ENCODE results near the gene PLIN1. TPM values are rescaled to one million over a fixed set of nuclear protein-coding genes. Genes with fewer than 3 reads are reported as not detected.

Gene PLIN1
- total and polyA plus RNA-seq, 2 of the 4 experiments (the other 2 are of a cell fraction) = under 0.01 to 0.07 TPM

- Histone ChIP-seq H3K79me1 (ENCODE audit: low read depth in 1 of 2, low read length in 2 of 2) (peaks cover 16 to 45% of the 10 kb centered on the region in 2 experiments), H3K56ac (ENCODE audit: extremely low read depth, insufficient read depth, low read length) (no peak overlapping the region), H3K9ac (ENCODE audit: low read depth, low read length) (no peak overlapping the region), H3K4me1 (ENCODE audit: control insufficient read depth, insufficient read depth, low read length) (peaks cover 4% of the 10 kb centered on the region), H3K23ac (ENCODE audit: low read depth, low read length) (no peak overlapping the region), H3K4me2 (ENCODE audit: low read depth, low read length) (no peak overlapping the region), H3K4me3 (ENCODE audit: insufficient read depth, low read depth, low read length) (no peak overlapping the region), H3K9me3 (ENCODE audit: control insufficient read depth, insufficient read depth, low read length) (no peaks in the 10 kb centered on the region), H2BK15ac (ENCODE audit: low read depth, low read length) (no peak overlapping the region), H4K20me1 (ENCODE audit: insufficient read depth, low read length) (peaks cover 19% of the 10 kb centered on the region), H3K27ac (ENCODE audit: insufficient read depth, low read length) (no peak overlapping the region), H4K8ac (ENCODE audit: low read depth in 2 of 2, low read length in 2 of 2) (no peak overlapping the region), H3K27me3 (ENCODE audit: control insufficient read depth, insufficient read depth, low read length) (no peaks in the 10 kb centered on the region), H4K5ac (ENCODE audit: low read depth, low read length) (no peak overlapping the region), H2BK20ac (ENCODE audit: low read depth, low read length) (no peak overlapping the region), H2BK5ac (ENCODE audit: low read depth, low read length, poor library complexity, severe bottlenecking) (no peak overlapping the region), H4K91ac (ENCODE audit: insufficient read depth, low read depth, low read length) (no peak overlapping the region), H3K4ac (ENCODE audit: low read depth, low read length) (no peak overlapping the region), H3K36me3 (ENCODE audit: control insufficient read depth, insufficient read depth, low read length) (peaks cover 28% of the 10 kb centered on the region), H3K14ac (replicated peaks; ENCODE audit: low read depth, low read length) (no peak overlapping the region), H2AK5ac (ENCODE audit: low read depth, low read length) (no peak overlapping the region), H2BK120ac (ENCODE audit: low read depth, low read length) (no peak overlapping the region), H2AFZ (replicated peaks; ENCODE audit: low read length, poor library complexity) (no peak overlapping the region), H2AK9ac (replicated peaks; ENCODE audit: low read depth, low read length, poor library complexity) (no peak overlapping the region), H3K18ac (ENCODE audit: low read depth, low read length) (no peak overlapping the region), H3K9me1 (ENCODE audit: insufficient read depth, low read length) (peaks cover 6% of the 10 kb centered on the region; the same call in 1 of the 2 replicates)
- intact Hi-C loops (cut with micrococcal nuclease) (no loop called here), in situ Hi-C loops (cut with MboI; ENCODE audit: low sequenced_read_pairs) (no loop called here), dilution Hi-C loops (cut with HindIII; ENCODE audit: low sequenced_read_pairs, unreplicated experiment) (no loop called here)
- ATAC-seq (ENCODE audit: low read depth) (no peak), DNase-seq (no peak)
- WGBS, 2 experiments (ENCODE audit: extremely low coverage in 2 of 2, insufficient read length in 1 of 2) = 98% methylated on average over 7 of the region's 15 CpGs; no CpG with 5 or more reads in 1 of the 2 experiments
- CTCF ChIA-PET = no interaction called here
- no TSS peak for BruUV-seq (replicated peaks)
- POLR2A ChIA-PET (ENCODE audit: unreplicated experiment) = no interaction called here
- TF ChIP-seq NFE2L2 (IDR thresholded peaks at IDR 0.05; ENCODE audit: low read depth, low read length) = no peak
- TF ChIP-seq MXI1 (IDR thresholded peaks at IDR 0.05; ENCODE audit: borderline replicate concordance, low read depth, low read length) = no peak
These were observed 29.5 kb downstream of the PLIN1 start for GRCh38 chr15:89649716-89650115.

Data from IMR-90 (cell line).